Measurements from ENCODE around the gene ISCU.

The ISCU gene

DNA sequence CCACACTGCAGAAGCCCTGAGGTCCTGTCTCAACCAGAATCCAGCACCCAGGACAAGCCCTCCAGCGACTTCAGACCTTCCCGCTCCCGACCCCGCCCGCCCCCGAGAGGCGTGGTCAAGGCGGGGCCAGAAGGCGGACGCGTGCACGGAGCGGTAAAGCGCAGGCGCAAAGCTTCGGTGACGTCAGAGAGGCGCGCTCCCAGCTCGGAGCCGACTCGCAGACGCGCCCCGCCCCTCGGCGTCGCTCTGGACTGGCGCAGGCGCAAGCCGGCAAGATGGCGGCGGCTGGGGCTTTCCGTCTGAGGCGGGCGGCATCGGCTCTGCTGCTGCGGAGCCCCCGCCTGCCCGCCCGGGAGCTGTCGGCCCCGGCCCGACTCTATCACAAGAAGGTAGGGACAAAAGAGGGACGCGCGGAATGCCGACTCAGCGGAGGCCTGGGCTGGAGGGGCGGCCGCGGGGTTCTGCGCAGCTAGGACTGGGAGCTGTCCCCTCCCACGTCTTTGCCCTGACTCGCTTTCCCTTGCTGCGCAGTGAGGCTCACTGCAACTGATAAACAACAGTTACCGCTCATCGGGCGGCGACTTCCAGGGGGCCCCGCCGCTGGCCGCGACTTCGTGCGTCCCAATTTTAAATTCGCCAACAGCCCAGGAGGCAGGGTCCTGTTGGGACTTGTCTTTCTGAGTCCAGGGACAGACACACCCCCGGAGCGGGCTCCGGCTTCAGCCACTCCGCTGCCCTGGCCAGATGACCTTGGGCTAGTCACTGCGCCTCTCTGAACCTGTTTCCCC is at the start of gene ISCU:
TSS of gene ISCU (plus strand) at position 249 of the 788 bp plus-strand sequence. CDS start at position 276, 27 bp downstream.
- DNase-seq (ENCODE audit: low spot score) (peak; percentile 96), FAIRE-seq (no peak)

DNA sequence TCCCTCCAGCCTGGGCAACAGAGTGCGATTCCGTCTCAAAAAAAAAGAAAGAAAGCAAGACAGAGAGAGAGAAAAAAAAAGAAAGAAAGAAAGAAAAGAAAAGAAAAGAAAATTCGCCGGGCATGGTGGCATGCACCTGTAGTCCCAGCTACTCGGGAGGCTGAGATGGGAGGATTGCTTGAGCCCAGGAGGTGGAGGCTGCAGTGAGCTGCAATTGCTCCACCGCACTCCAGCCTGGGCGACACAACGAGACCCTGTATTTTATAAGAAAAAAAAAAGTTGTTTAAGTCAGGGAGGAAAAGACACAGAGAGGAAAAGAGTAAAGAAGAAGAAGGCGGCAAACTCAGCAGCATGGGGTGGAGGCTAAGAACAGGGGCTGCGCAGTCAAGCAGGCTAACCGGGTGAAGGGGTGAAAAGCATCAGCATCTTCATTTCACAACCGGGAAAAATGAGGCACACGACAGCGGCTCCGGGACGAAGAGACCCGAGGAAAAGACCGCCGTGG is 47.9 kb upstream of the ISCU start:
- DNase-seq (ENCODE audit: low spot score) (no peak), FAIRE-seq (no peak)

DNA sequence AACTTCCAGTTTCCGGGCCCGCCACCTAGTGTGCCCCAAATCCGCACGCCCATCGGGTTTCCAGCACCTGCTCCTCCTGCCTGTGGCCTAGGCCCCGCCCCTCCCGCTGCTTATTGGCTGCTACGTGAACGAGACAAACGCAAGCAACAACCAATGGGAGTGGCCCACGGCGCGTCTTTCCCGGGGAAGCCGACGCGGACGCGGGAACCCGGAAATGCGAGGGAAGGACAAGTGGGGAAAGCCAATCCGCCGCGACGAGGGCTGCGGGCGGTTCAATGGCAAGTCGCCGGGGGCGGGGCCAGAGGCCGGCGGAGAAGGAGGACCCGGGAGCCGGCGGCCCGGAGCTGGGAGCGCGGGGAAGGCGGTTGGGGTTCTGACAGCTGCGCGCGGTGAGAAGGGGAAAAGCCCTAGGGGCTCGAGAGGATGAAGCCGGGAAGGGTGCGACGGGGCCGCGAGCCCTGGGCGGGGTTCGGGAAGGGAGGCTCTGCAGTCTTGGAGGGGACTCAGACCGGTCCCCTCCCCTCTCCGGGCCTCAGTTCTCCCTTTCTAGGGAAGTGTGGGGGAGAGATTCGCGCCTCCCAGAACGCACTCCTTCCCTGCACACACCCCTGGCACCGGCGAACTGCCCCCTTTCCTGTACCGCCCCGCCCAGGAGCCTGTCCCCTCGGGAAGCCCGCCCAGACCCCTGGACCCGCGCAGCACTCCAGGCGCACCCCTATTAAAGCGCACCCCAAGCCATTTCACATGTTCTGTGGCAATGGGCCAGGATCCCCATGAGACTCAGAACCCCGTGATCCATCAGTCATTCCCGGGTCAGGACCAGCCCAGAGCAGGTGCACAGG is 47.2 kb upstream of the ISCU start, which contains the start of gene FICD:
TSS of gene FICD (plus strand) at position 305 of the 842 bp plus-strand sequence. CDS start 1,696 bp downstream, outside the sequence.
- peak; percentile 56 for FAIRE-seq
- peak; percentile 93 for DNase-seq (ENCODE audit: low spot score)

DNA sequence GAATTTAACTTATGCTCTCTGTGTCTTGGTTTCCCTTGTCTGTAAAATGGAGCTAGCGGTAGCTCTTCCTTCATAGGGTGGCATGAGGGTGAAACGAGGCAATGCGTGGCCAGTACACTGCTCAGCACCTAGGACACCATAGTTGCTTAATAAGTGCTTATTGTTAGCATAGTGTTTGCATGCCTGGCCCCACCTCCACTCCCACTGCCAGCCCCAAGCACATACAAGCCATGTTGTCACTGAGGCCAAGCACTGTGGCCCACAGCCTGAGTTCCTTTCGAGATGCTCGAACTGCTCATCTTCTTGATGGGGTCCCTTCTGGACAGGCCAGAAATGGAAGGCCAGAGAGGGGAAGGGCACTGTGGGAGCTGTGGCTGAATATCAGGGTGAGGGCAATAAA is 46.5 kb upstream of the ISCU start:
- FAIRE-seq (no peak), DNase-seq (ENCODE audit: low spot score) (no peak)

DNA sequence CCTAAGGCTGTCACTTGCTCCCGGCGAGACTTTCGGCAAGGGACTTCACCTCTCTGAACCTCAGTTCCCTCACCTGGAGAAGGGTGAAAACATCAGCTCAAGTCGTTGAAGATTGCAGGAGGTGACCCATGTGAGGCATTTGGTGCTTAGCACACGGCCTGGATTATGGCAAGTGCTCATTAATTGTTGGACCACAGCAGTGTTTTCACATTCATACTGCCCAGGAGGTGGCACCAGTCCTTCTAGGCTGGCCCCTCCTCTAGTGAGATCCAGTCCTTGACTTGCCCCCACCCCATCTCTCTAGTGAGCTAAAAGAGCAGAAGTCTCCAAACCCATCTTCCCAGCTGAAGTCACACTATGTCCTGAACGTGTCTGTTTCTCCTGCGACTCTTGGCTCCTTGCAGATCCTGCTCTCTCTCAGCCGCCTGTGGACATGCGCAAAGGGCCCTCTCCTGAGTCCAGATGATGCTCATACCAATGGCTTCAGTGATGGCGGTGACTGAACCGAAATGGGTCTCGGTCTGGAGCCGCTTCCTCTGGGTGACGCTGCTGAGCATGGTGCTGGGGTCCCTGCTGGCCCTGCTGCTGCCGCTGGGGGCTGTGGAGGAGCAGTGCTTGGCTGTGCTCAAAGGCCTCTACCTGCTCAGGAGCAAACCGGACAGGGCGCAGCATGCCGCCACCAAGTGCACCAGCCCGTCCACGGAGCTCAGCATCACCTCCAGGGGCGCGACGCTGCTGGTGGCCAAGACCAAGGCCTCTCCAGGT is 45.7 kb upstream of the ISCU start:
- DNase-seq (ENCODE audit: low spot score) = no peak
- no peak for FAIRE-seq

DNA sequence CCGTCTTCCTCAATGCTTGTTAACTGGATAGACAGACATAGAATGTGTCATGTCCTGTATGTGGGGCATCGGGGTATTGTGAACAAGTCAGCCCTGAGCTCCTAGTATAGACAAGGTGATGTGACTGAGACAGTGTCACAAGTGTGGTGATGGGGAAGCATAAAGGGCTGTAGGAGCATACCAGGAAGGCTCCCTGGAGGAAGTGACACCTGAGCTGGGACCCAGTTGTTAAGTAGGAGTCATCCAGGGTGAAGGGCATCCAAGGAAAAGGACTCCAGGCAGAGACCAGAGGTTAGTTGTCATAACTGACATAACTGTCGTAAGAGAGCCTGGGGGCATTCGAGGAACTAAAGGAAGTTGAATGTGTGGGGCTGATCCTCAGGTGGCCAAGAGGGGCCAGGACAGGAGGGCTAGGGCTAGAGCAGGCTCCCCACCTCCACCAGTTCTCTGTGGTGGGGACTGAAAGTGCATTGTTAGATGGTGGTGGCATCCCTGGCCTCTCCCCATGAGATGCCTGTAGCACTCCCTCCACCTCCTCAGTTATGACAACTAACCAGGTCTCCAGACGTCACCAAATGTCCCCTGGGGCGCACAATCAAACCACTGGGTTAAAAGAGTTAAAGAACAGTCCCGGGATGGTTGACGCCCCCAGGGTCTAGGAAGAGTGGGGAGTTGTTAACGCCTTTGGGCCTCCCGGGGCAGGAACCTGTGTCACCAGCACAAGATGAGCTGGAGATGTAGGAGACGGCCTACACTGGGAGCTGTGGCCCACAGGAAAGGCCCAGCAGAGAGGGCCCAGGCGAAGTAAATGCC is 44.9 kb upstream of the ISCU start:
- no peak for FAIRE-seq
- no peak for DNase-seq (ENCODE audit: low spot score)

DNA sequence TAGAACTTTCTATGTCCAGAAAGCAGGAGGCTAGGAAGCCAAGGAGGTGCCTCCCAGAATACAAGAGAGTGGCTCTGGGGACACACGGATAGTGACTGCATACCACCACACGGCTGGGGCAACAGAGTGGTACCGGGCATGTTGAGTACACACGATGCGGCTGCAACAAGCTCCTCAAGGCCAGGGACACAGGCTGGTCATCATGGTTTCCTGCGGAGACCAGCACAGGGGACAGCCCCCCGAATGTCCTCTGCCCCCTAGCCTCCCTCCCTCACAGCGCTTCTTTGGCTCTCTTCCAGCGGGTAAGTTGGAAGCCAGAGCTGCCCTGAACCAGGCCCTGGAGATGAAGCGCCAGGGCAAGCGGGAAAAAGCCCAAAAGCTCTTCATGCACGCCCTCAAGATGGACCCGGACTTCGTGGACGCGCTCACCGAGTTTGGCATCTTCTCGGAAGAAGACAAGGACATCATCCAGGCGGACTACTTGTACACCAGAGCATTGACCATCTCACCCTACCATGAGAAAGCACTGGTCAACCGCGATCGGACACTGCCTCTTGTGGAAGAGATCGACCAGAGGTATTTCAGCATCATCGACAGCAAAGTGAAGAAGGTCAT is 44.2 kb upstream of the ISCU start:
- DNase-seq (ENCODE audit: low spot score) (no peak), FAIRE-seq (no peak)

DNA sequence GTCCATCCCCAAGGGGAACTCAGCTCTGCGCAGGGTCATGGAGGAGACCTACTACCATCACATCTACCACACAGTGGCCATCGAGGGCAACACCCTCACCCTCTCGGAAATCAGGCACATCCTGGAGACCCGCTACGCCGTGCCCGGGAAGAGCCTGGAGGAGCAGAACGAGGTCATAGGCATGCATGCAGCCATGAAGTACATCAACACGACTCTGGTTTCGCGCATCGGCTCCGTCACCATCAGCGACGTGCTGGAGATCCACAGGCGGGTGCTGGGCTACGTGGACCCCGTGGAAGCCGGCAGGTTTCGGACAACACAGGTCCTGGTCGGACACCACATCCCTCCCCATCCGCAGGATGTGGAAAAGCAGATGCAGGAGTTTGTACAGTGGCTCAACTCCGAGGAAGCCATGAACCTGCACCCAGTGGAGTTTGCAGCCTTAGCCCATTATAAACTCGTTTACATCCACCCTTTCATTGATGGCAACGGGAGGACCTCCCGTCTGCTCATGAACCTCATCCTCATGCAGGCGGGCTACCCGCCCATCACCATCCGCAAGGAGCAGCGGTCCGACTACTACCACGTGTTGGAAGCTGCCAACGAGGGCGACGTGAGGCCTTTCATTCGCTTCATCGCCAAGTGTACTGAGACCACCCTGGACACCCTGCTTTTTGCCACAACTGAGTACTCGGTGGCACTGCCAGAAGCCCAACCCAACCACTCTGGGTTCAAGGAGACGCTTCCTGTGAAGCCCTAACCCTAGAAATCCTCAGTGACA is 43.5 kb upstream of the ISCU start:
- FAIRE-seq (no peak), DNase-seq (ENCODE audit: low spot score) (no peak)

DNA sequence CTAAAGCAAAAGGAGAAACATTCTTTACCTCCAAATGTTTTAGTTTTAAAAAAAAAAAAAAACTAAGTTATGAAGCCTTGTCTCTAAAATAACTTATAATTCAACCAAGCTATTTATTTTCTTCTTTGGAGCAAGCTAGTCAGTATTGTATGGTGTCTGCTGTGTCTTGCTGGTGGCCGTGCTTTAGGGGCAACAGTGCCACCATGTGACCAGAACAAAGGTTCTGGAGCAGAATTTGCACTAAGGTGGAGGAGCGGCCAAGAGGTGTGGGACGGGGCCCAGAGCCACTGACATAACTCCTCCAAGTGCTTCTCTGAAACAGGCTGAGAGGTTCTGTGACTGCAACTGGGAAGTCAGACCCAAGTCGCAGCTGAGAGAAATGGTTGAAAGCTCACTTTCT is 42.8 kb upstream of the ISCU start:
- DNase-seq (ENCODE audit: low spot score) (peak; percentile 12), FAIRE-seq (no peak)

DNA sequence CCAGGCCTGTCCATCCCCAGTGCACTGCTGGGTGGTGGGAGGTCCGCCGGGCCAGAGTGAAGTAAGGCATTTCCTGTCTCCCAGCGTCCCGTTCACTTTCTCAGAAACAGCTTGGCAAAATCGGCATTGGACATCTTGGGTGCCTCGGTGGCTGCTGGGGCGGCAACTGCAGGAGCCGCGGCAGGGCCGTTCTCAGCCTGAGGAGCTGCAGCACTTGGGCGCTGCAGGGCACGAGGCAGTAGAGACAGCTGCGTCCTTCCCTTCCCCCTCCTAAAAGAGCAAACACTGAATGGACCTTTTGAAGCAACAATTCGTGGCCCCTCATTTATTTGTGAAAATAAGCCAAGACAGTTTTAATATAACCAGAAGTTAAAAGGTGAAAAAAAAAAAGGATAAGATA is 39.0 kb upstream of the ISCU start:
- DNase-seq (ENCODE audit: low spot score) (no peak), FAIRE-seq (no peak)

DNA sequence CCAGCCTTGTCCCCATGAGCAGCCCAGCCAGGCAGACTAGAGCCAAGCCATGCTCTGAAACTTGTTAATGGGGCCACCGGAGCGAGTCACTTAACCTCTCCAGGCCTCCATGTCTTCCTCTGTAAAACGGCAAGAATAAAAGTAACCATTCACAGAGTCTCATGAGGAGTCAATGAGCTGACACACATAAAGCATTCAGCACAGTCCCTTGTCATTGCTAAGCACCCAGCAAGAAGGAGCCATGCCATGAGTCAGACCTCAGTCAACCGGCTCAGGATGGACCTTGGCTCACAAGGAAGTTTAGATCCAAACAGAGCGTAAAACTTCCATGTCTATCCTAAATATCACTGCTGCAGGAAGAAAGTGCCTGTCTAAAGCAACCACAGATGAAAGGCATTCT is 36.7 kb upstream of the ISCU start:
- FAIRE-seq (no peak), DNase-seq (ENCODE audit: low spot score) (no peak)

DNA sequence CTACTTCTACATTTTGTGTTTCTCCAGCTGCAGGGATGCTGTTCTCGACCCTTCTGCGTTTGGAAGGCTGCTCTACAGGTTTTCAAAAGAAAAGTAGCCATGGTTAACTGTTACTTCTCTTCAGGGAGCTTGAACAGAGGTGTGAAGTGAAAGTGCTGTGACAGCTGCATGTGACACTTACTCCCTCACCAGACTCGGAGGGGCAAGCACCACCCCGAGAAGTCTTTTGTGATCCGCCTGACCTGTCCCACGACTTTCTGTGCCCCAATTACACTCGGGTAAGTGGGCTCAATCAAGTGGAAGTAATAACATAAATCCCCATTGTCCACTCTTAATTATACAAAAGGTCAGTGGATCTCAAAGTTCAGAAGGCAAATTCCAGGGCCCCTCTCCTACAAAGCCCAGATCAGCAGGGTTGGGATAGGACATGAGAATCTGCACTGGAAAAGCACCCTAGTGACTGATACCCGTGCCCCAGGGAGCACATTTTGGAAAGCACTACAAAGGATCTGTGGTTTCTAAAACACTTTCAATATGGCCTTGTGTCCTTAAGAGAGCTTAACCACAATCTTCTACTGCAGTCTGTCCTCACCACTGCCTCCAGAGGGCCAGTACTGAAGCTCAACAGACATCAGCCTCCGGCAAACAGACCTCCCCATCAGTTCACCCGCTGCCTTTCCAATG is 35.8 kb upstream of the ISCU start:
- DNase-seq (ENCODE audit: low spot score) = no peak
- FAIRE-seq = no peak

DNA sequence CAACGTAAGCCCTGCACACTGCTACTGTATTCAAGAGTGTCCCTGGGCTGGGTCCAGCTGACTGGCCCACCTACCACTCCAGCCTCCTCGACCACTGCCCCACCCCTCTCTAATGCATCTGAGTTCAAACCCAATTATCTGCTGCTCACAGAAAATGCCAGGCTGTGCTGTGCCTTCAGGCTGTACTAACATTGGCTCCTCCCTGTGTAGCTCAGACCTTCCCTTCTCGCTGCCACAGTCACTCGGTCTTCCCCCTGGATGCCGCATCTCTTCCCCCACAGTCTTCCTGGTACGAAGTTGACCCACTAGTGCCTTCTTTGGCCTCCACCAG is 35.3 kb upstream of the ISCU start:
- DNase-seq (ENCODE audit: low spot score) (no peak), FAIRE-seq (no peak)

DNA sequence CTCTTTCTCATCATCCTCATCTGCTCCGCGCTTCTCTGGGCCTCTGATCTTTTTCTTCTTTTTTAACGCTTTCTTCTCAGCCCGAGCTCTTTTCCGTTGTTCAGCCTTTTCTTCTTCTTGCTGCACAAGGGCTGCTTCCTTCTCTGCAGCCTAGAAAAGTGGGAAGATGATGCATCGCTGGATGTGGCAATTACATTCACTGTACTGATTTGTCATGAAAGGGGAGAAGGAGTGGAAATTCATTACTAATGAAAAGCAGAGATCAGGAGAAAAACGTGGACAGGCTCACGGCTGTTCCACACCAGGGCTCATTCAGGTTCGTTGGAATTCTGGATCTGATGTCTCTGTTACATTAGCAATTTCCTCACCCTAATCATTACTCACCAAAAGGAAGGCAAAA is 32.2 kb upstream of the ISCU start:
- FAIRE-seq (no peak), DNase-seq (ENCODE audit: low spot score) (no peak)

DNA sequence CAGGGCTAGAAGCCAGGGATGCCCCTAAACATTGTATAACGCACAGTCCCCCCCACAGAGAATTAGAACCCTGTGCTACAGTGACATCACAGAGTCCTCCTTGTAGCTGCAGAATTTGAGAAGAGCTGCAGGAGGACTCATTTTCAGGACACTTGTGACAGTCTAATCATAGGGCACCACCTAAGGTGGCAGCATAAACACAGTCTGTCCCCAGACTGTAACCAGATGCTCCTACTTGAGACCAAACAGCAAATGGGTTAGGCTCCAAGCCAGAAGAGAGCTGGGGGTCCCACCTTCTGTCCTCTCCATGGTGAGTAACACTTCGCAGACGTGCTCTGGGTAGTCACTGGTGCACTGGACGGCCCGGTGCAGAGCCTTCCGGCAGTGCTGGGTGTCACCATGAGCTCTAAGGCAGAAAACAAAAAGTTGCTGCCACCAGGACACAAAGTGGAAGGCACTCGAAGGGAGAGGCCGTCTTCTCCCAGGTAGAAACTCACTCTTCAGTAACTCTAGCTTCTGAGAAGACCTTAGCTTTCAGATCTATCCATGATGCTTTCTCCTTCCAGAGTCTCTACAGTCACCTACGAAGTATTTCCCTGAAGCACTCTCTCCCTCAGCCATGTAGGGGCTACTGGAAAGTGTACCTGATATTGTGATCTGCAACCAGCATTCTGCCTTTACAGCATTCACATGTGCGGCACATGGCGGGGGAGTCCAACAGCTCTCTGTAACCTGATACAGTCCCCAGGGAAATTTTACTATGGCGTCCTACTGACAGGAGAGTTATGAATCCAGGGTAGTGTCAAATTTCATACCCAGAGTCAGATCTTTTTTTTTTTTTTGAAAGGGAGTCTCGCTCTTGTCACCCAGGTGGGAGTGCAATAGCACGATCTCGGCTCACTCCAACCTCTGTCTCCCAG is 30.2 kb upstream of the ISCU start:
- DNase-seq (ENCODE audit: low spot score) (no peak), FAIRE-seq (no peak)

DNA sequence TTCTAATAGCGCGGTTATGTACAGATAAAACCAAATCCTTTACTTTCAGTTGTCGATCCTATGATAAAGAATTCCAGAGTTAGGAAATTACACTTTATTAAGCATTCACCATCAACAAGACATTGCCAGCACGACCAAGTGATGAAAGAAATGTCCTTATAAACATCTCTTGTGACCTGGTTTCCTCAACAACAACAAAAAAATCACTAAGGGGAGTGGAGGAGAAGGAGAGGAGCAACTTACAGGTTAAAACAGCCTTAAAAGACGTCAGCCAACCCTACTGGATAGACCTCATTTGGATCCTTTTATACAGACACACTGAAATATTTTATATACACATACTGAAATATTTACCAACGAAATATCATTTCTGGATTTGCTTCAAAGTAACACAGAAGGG is 24.2 kb upstream of the ISCU start:
- DNase-seq (ENCODE audit: low spot score) = no peak
- no peak for FAIRE-seq

DNA sequence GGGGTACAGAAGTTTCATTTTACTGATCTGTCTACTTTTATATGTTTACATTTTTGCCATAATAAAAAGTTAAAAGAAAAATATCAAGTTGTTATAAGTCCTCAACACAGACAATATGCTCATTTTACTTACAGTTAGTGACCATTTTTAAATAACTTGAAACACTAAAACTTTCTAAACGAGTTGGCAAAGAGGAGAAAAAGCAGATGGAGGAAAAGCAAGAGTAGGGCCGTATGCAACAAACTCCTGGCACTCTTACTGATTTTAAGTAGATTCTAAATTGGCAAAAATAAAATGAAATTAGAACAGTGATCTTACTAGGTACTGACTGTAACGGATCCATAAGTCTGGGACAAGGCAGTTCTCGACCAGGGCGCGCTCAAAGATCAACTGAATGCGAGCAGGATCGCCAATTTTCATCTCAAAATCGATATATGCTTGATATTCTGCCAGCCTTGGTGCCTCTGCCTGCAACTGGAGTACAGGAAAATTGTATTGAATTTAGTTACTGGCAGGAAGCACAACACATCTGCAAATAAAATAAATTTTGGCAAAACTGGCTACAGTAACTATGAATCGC is 23.7 kb upstream of the ISCU start:
- DNase-seq (ENCODE audit: low spot score) (no peak), FAIRE-seq (no peak)

DNA sequence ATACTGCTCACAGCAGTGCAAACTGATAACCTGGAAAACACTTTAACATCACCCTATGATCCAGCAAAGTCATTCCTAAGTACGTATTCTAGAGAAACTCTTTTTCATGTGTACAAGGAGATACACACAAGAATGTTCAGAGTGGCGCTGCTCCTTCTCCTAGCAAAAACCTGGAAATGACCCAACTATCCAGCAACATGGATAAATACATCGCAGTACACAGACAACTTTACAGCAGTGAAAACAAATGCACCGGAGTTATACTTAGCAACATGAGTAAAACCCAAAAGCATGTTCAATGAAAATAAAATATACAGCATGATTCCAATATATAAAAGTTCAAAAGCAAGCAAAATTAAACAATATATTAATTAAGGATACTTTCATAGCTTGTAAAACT is 20.1 kb upstream of the ISCU start:
- FAIRE-seq = no peak
- no peak for DNase-seq (ENCODE audit: low spot score)

Measured in urothelium cell line (cell line).